Thoracic aorta (tissue), 2 donors: ENCODE measurements around the gene SUN2. TPM values are rescaled to one million over a fixed set of nuclear protein-coding genes. Genes with fewer than 3 reads are reported as not detected.

Experiments
- ATAC-seq: fragments of 150-250 bp; one replicate; pipeline ENCODE4 v1.8.0; 2017; ENCODE audit warnings: low read depth; ENCODE audit not compliant: insufficient number of reproducible peaks, low FRiP score
- DNase-seq: peaks from one replicate; pipeline ENCODE4 v3.0.0-alpha.2; 2020; ENCODE audit warnings: low spot score
- H3K27ac ChIP-seq, 2 donors: fragments of 200-600 bp; sonication (generic); 1 replicate in 1 of 2; 2 replicates in 1 of 2; pipeline ENCODE4 v1.5.1; 2016; ENCODE audit warnings: mild to moderate bottlenecking in 2 of 2, moderate library complexity in 2 of 2
- H3K27me3 ChIP-seq: fragments of 200-600 bp; sonication (generic); replicated peaks from 2 replicates; pipeline ENCODE4 v1.6.0; 2016; ENCODE audit warnings: mild to moderate bottlenecking; ENCODE audit not compliant: insufficient read depth
- H3K36me3 ChIP-seq: fragments of 200-600 bp; sonication (generic); one replicate; pipeline ENCODE4 v1.5.1; 2016
- H3K4me1 ChIP-seq, 2 donors: fragments of 200-600 bp; sonication (generic); 1 replicate in 1 of 2; 2 replicates in 1 of 2; pipeline versions ENCODE4 v1.5.1 to v1.6.0; 2016; ENCODE audit warnings: low read depth in 2 of 2, mild to moderate bottlenecking in 1 of 2; ENCODE audit not compliant: control insufficient read depth in 1 of 2
- H3K4me3 ChIP-seq: fragments of 200-600 bp; sonication (generic); 2 replicates; pipeline ENCODE4 v1.5.1; 2016; ENCODE audit warnings: mild to moderate bottlenecking
- H3K9me3 ChIP-seq: fragments of 200-600 bp; sonication (generic); 2 replicates; pipeline ENCODE4 v1.5.1; 2016
- total RNA-seq, 2 donors: library from RNA; depleted of rRNA; stranded (reverse); fragments of >200 nt; gene quantifications; one replicate each; pipeline versions ENCODE4 v1.1.0 to v1.2.3, GENCODE V29; 2016
- TF ChIP-seq, protein P1 (sequence below): fragments of 200-600 bp; sonication (generic); IDR thresholded peaks from one replicate; pipeline ENCODE4 v1.5.1; 2019; ENCODE audit warnings: antibody characterized with exemption

Gene SUN2
- total RNA-seq, 2 donors from 2014 or later, result 1,125 to 1,215 TPM

DNA sequence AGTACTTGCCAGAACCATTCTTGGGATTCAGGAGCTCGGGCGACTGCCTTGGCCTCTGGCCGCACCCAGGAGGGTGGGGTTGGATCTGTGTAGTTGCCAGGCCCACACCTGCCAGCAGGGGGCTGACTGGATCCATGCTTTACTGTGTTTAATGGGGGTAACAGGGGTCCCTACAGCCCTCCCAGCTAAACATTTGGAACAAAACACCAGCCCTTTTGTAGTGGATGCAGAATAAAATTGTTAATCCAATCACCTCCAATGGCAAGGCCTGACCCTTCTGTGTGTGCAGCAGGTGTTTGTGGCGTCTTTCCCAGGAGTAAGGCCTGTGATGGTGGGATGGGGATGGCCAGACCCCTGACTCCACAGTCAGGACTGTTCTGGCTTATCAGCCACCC lies 22.5 kb downstream of the SUN2 start:
- Histone ChIP-seq H3K27me3 (no peaks in the 10 kb centered on the region), H3K27ac (peak overlapping the region; percentile 82 to 86), H3K9me3 (no peaks in the 10 kb centered on the region), H3K4me3 (no peak overlapping the region), H3K4me1 (peaks cover 25 to 37% of the 10 kb centered on the region in 2 donors), H3K36me3 (peaks cover 79% of the 10 kb centered on the region)
- TF ChIP-seq, protein P1, sequence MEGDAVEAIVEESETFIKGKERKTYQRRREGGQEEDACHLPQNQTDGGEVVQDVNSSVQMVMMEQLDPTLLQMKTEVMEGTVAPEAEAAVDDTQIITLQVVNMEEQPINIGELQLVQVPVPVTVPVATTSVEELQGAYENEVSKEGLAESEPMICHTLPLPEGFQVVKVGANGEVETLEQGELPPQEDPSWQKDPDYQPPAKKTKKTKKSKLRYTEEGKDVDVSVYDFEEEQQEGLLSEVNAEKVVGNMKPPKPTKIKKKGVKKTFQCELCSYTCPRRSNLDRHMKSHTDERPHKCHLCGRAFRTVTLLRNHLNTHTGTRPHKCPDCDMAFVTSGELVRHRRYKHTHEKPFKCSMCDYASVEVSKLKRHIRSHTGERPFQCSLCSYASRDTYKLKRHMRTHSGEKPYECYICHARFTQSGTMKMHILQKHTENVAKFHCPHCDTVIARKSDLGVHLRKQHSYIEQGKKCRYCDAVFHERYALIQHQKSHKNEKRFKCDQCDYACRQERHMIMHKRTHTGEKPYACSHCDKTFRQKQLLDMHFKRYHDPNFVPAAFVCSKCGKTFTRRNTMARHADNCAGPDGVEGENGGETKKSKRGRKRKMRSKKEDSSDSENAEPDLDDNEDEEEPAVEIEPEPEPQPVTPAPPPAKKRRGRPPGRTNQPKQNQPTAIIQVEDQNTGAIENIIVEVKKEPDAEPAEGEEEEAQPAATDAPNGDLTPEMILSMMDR, result peak; percentile 57
- peak; percentile 48 for ATAC-seq
- no peak for DNase-seq

DNA sequence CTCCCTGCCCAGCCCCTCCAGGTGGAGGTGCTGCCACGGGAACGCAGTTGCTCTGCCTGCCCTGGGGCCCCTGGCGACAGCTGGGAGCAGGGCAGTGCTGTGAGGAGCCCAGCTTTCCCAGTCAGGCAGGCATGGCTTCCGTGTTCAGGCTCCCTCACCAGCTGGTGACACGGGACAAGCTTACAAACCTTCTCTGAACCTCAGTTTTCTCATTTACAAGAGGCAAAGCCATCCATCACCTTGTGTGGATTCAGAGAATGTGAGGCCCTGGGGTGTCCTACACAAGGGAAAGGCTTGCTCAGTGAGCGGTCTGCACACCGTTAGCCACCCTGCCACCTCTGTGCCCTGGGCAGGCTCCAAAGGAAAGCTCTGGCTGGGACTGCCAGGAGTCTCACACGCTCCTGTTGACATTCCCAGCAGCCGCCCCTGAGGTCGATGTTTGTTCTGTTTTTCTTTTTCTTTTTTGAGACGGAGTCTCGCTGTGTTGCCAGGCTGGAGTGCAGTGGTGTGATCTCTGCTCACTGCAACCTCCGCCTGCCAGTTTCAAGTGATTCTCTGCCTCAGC lies 23.5 kb downstream of the SUN2 start:
- Histone ChIP-seq H3K27me3 (no peaks in the 10 kb centered on the region), H3K9me3 (no peaks in the 10 kb centered on the region), H3K4me1 (peaks cover 25 to 37% of the 10 kb centered on the region in 2 donors), H3K27ac (peak overlapping the region; percentile 82 to 86), H3K36me3 (peaks cover 79% of the 10 kb centered on the region), H3K4me3 (no peak overlapping the region)
- TF ChIP-seq, protein P1, result no peak
- DNase-seq, result no peak
- no peak for ATAC-seq

DNA sequence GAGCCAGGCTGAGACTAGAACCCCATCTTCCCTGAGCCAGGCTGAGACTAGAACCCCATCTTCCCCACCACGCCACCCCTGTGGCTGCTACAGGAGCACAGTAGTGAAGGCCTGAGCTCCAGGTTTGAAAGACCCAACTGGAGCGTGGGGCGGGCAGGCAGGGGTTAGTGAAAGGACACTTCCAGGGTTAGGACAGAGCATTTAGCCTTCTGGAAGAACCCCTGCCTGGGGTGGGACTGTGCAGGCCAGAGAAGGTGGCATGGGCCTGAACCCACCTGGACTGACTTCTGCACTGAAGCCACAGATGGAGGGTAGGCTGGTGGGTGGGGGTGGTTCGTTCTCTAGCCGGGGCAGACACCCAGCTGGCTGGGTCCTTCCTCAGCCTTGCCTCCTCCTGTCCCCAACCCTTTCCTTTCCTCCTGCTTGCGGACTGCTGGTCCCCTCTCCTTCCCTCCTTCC lies 24.1 kb downstream of the SUN2 start:
- H3K27ac ChIP-seq, result peak overlapping the region; percentile 82 to 86
- ATAC-seq (no peak), DNase-seq (no peak)
- TF ChIP-seq, protein P1, result no peak
- no peak overlapping the region for H3K4me3 ChIP-seq
- H3K4me1 ChIP-seq, result peaks cover 25 to 37% of the 10 kb centered on the region in 2 donors
- H3K27me3 ChIP-seq, result no peaks in the 10 kb centered on the region
- no peaks in the 10 kb centered on the region for H3K9me3 ChIP-seq
- peaks cover 79% of the 10 kb centered on the region for H3K36me3 ChIP-seq

DNA sequence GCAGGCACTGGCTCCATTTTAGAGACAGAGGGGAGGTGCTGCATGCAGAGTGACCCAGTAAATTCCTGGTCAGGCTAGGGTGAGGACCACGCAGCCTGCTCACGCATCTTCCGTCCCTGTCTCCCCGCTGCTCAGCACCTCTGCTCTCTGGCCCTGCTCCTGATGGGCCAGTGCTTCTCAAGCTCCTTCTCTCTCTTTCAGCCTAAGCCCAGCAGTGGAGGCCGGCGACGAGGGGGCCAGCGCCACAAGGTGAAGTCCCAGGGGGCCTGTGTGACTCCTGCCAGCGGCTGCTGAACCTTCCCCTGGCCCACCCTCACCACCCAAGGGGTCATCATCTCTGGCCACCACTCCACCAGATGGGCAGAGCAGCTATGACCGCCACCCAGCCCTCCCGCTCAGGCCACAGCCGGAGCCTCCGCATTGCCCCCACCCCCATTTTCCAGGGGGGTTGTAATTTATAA lies 25.4 kb downstream of the SUN2 start:
- Histone ChIP-seq H3K27ac (no peak overlapping the region), H3K4me1 (peaks cover 25 to 37% of the 10 kb centered on the region in 2 donors), H3K9me3 (no peaks in the 10 kb centered on the region), H3K27me3 (no peaks in the 10 kb centered on the region), H3K4me3 (no peak overlapping the region), H3K36me3 (peaks cover 79% of the 10 kb centered on the region)
- DNase-seq (no peak), ATAC-seq (no peak)
- TF ChIP-seq, protein P1, result no peak

DNA sequence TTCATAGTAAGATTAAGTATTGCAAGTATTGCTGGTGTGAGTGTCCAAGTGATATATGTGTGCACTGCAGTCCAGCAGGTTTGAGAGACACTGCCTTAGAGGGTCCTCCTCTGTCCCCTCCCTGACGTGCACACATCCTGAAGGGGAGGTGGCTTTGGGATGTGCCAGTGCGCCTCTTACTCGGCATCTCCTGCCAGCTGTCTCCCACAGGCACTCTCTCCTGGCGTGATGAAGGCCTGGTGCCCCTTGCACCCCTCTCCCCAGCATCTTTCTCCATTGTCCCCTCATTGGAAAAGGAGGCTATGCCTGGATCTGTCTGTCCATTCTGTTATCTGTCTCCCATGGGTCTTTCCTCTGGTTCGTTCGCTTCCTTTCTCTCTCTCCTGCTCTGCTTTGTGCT lies 25.9 kb downstream of the SUN2 start:
- no peaks in the 10 kb centered on the region for H3K9me3 ChIP-seq
- H3K27ac ChIP-seq, result no peak overlapping the region
- ATAC-seq (no peak), DNase-seq (no peak)
- H3K4me1 ChIP-seq, result peaks cover 25 to 41% of the 10 kb centered on the region in 2 donors
- TF ChIP-seq, protein P1, result no peak
- no peaks in the 10 kb centered on the region for H3K27me3 ChIP-seq
- H3K36me3 ChIP-seq, result peaks cover 76% of the 10 kb centered on the region
- H3K4me3 ChIP-seq, result no peak overlapping the region
